Ovary (tissue), 9 donors: Measurements from ENCODE around the gene SLC19A1. TPM values are rescaled to one million over a fixed set of nuclear protein-coding genes. Genes with fewer than 3 reads are reported as not detected.

Experiments
- DNase-seq, 5 donors: peaks; one replicate each; pipeline ENCODE4 v3.0.0-alpha.2; 2019 to 2020
- H3K27ac ChIP-seq, 2 donors: fragments of 200-600 bp; one replicate each; pipeline versions ENCODE4 v1.5.1 to v1.8.0; 2019 to 2022
- H3K27me3 ChIP-seq: fragments of 200-600 bp; one replicate; pipeline ENCODE4 v1.8.0; 2022
- H3K36me3 ChIP-seq: fragments of 200-600 bp; sonication (generic); one replicate; pipeline ENCODE4 v1.5.1; 2019
- H3K4me1 ChIP-seq: one replicate; pipeline ENCODE4 v1.8.1; 2013; ENCODE audit warnings: mild to moderate bottlenecking, moderate library complexity; ENCODE audit not compliant: insufficient read depth
- H3K4me3 ChIP-seq: fragments of 200-600 bp; sonication (generic); one replicate; pipeline ENCODE4 v1.5.1; 2017
- H3K9me3 ChIP-seq, 2 donors: fragments of 200-600 bp in 1 of 2; sonication (generic) in 1 of 2; one replicate each; pipeline versions ENCODE4 v1.5.1 to v1.8.1; 2013 to 2019; ENCODE audit warnings: mild to moderate bottlenecking in 1 of 2, moderate library complexity in 1 of 2
- CTCF ChIP-seq, 3 donors: fragments of 450-650 bp in 2 of 3; fragments of 200-600 bp in 1 of 3; IDR thresholded peaks; one replicate each; pipeline versions ENCODE4 v1.5.1 to v1.8.0; 2016 to 2022; ENCODE audit warnings: antibody characterized with exemption in 3 of 3, mild to moderate bottlenecking in 1 of 3
- EP300 ChIP-seq: sonication (generic); formaldehyde crosslinking; IDR thresholded peaks from one replicate; pipeline ENCODE4 v1.6.1; 2017; ENCODE audit warnings: antibody characterized with exemption
- POLR2A ChIP-seq: fragments of 450-650 bp; IDR thresholded peaks from one replicate; pipeline ENCODE4 v1.6.1; 2017; ENCODE audit warnings: antibody characterized with exemption, mild to moderate bottlenecking, moderate library complexity
- WGBS, 3 donors: extraction: QIAGEN DNeasy Blood & Tissue Kit in 1 of 3; methylation state at CpG; one replicate each; pipeline versions ENCODE4 v1.1.5 to v1.1.7; 2013 to 2017; 5-methylcytosine and 5-hydroxymethylcytosine counted together
- intact Hi-C, 4 donors: fragments of 100-400 bp; cut with DNase I; formaldehyde crosslinking; loops; one replicate each; pipeline versions ENCODE4 v1.11.0 to v1.15.1; 2022 to 2023
- polyA plus RNA-seq, 2 donors: library from polyadenylated mRNA; stranded (reverse); fragments of 200-250 nt in 1 of 2; fragments of 350-450 nt in 1 of 2; fragmentation: Illumina TruSeq in 1 of 2; extraction: RNeasy Lipid Tissue Mini Kit (QIAGEN cat#74804) in 1 of 2; gene quantifications; one replicate each; pipeline ENCODE4 v1.2.3, GENCODE V29; 2013 to 2014
- total RNA-seq, 7 donors: library from RNA; depleted of rRNA in 2 of 7; stranded (reverse); fragments of >200 nt in 2 of 7; fragmentation: NEBNext Ultra II Directional in 3 of 7; extraction: Animal tissue kit (Norgen Biotek cat#: 25700) in 3 of 7; gene quantifications; one replicate each; pipeline versions ENCODE4 v1.1.0 to v1.2.4, GENCODE V29; 2016 to 2023
- donor health status: DM: no; HTN: no; CAD: no; lungs with moderate emphysema.
- donor health status: DM: no; HTN: no; CAD: no.
- donor health status: Bipolar disorder and iron deficiency.
- donor health status: DM: yes; HTN: yes; CAD: no.
- donor health status: DM: no; HTN: no; CAD: no.
- donor health status: DM: yes; HTN: yes; CAD: no.

SLC19A1 gene
- total and polyA plus RNA-seq, 9 donors = 0.88 to 18.2 (median 8.1) TPM

- Histone ChIP-seq H3K27ac (no peak overlapping the region), H3K9me3 (no peaks in the 10 kb centered on the region), H3K4me1 (peaks cover 11% of the 10 kb centered on the region), H3K27me3 (no peaks in the 10 kb centered on the region), H3K4me3 (no peak overlapping the region), H3K36me3 (no peaks in the 10 kb centered on the region)
- 85 to 88% (median 85%) methylated on average over 30 of the region's 30 CpGs for WGBS, 3 donors
- TF ChIP-seq EP300 (no peak), CTCF (IDR thresholded peaks at IDR 0.05) (no peak), POLR2A (no peak)
- intact Hi-C loops = no loop called here
- peak in 1 of 5 donors; percentile 37 for DNase-seq
These were observed 75.7 kb downstream of the SLC19A1 start for GRCh38 chr21:45466330-45467220.

DNA sequence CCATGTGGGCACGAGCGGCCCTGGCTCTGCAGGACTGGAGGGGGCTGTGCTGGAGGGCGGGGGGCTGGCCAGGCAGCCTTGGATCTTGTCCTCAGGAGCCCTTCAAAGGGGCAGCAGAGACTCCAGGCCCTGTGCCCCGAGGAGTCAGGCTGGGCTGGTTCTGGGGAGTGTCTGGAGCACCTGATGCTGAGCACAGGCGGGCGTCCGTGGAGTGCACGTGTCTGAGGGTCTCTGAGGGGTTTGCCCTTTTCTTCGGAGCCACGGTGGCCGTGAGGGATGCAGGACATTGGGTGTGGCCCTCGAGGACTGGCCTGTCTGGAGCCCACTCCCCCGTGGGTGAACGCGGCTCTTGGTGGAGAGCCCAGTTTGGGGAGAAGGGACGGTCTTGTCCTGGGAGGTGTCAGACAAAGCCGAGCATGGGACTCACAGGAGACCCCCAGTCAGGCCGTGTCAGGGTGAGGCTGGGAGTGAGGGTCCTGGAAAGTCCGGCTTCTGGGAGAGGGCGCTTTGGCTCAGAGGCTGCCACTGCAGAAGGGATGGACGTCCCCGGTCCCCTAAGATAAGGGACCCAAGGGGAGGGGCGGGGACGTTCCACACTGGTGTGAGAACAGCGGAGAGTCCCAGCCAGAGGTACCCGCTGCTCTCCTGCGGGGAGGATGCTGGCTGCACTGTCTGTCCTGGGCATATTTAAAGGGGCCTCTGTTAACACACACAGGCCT lies 76.5 kb downstream of the SLC19A1 start:
- intact Hi-C loops = no loop called here
- no peaks in the 10 kb centered on the region for H3K9me3 ChIP-seq
- H3K4me3 ChIP-seq = no peak overlapping the region
- no peak overlapping the region for H3K27ac ChIP-seq
- WGBS, 3 donors = 85 to 89% (median 87%) methylated on average over 24 to 27 of the region's 27 CpGs
- H3K36me3 ChIP-seq = no peaks in the 10 kb centered on the region
- H3K27me3 ChIP-seq = no peaks in the 10 kb centered on the region
- peaks cover 8% of the 10 kb centered on the region for H3K4me1 ChIP-seq
- TF ChIP-seq EP300 (no peak), CTCF (IDR thresholded peaks at IDR 0.05) (no peak), POLR2A (no peak)
- peak in 1 of 5 donors; percentile 37 for DNase-seq

GRCh38 chr21:45465105-45465504 lies 77.1 kb downstream of the SLC19A1 start:
- TF ChIP-seq CTCF (IDR thresholded peaks at IDR 0.05) (no peak), EP300 (no peak), POLR2A (no peak)
- no peaks in the 10 kb centered on the region for H3K36me3 ChIP-seq
- no peak overlapping the region for H3K27ac ChIP-seq
- H3K4me1 ChIP-seq = peaks cover 6% of the 10 kb centered on the region
- WGBS, 3 donors = 77 to 84% (median 80%) methylated on average over 16 of the region's 16 CpGs
- no peak overlapping the region for H3K4me3 ChIP-seq
- no peaks in the 10 kb centered on the region for H3K27me3 ChIP-seq
- DNase-seq = peak in 1 of 5 donors; percentile 34
- intact Hi-C loops = no loop called here
- H3K9me3 ChIP-seq = no peaks in the 10 kb centered on the region

- WGBS, 3 donors = 88 to 96% (median 90%) methylated on average over 5 of the region's 5 CpGs
- no peaks in the 10 kb centered on the region for H3K27me3 ChIP-seq
- intact Hi-C loops = no loop called here
- peak in 1 of 5 donors; percentile 14 for DNase-seq
- no peak overlapping the region for H3K4me3 ChIP-seq
- H3K4me1 ChIP-seq = peaks cover 5% of the 10 kb centered on the region
- no peaks in the 10 kb centered on the region for H3K36me3 ChIP-seq
- TF ChIP-seq POLR2A (no peak), EP300 (no peak), CTCF (IDR thresholded peaks at IDR 0.05) (no peak)
- H3K9me3 ChIP-seq = no peaks in the 10 kb centered on the region
- no peak overlapping the region for H3K27ac ChIP-seq
These were observed 77.9 kb downstream of the SLC19A1 start for GRCh38 chr21:45464309-45464708.
